Effector memory CD4-positive, alpha-beta T cell (primary cell): ENCODE results near the gene PTPRO.

Experiments
- DNase-seq, 3 donors: peaks; one replicate each; pipeline ENCODE4 v3.0.0-alpha.2; 2020
- H3K27ac ChIP-seq: 2 replicates; pipeline ENCODE4 v1.7.0; 2013; ENCODE audit warnings: mild to moderate bottlenecking, low read length, moderate library complexity; ENCODE audit not compliant: insufficient read depth, poor library complexity, severe bottlenecking
- H3K27me3 ChIP-seq: replicated peaks from 2 replicates; pipeline ENCODE4 v1.7.0; 2013; ENCODE audit warnings: mild to moderate bottlenecking, low read length; ENCODE audit not compliant: insufficient read depth, control insufficient read depth, poor library complexity, severe bottlenecking
- H3K36me3 ChIP-seq: 2 replicates; pipeline ENCODE4 v1.7.0; 2013; ENCODE audit warnings: mild to moderate bottlenecking, low read length, moderate library complexity; ENCODE audit not compliant: control insufficient read depth, insufficient read depth
- H3K4me1 ChIP-seq: 2 replicates; pipeline ENCODE4 v1.7.0; 2013; ENCODE audit warnings: low read length, mild to moderate bottlenecking; ENCODE audit not compliant: control insufficient read depth, insufficient read depth, poor library complexity, severe bottlenecking
- H3K4me3 ChIP-seq: 2 replicates; pipeline ENCODE4 v1.7.0; 2013; ENCODE audit warnings: low read length, low read depth, mild to moderate bottlenecking; ENCODE audit not compliant: insufficient read depth, poor library complexity, severe bottlenecking
- H3K9me3 ChIP-seq: 2 replicates; pipeline ENCODE4 v1.7.0; 2013; ENCODE audit warnings: mild to moderate bottlenecking, low read length, moderate library complexity; ENCODE audit not compliant: control insufficient read depth

The PTPRO gene

DNA sequence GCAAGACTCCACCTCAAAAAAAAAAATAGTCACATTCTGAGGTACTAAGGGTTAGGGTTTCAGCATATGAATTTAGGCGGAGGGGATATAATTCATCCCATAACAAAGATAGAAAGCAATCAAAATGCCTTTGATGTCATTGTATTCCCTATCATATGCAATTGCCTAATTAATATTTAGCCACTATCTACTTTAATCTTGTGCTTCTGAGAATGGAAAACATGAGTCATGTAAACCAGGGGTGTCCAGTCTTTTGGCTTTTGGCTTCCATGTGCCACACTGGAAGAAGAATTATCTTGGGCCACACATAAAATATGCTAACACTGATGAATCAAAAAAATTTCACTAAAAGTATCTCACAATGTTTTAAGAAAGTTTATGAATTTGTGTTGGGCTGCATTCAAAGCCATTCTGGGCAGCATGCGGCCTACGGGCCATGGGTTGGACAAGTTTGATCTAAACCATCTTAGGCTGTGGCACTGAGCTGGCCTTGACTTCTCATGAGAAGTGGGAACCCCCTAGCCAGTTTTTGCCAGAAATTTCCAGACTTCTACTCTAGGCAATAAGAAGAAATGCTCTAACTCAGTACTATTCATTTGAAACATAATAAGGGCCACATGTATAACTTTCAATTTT, 219.8 kb downstream of the PTPRO start:
- Histone ChIP-seq H3K27me3 (no peaks in the 10 kb centered on the region), H3K4me1 (peaks cover 15% of the 10 kb centered on the region), H3K9me3 (no peaks in the 10 kb centered on the region), H3K36me3 (no peaks in the 10 kb centered on the region), H3K27ac (no peak overlapping the region), H3K4me3 (no peak overlapping the region)
- DNase-seq: no peak

DNA sequence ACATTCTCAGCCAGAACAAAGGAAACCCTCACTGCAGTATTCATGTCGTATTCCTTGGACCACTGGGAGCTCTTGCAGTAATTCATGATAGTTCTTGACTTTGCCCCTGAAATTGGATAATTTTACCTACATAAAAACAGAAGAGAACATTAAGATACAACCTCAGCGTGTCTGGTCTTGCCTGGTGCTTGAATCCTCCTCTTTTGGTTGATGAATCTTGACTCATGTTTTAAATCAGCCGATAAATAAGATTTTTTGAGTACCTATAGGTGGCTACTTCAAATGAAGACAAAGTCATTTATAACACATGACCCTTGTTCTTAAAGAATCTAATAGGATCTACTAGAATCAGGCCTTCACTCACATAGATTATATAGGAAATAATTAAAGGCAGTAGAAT, 221.0 kb downstream of the PTPRO start:
- no peak overlapping the region for H3K27ac ChIP-seq
- H3K4me3 ChIP-seq: no peak overlapping the region
- H3K36me3 ChIP-seq: no peaks in the 10 kb centered on the region
- DNase-seq: no peak
- no peaks in the 10 kb centered on the region for H3K27me3 ChIP-seq
- peaks cover 27% of the 10 kb centered on the region for H3K4me1 ChIP-seq
- H3K9me3 ChIP-seq: no peaks in the 10 kb centered on the region

DNA sequence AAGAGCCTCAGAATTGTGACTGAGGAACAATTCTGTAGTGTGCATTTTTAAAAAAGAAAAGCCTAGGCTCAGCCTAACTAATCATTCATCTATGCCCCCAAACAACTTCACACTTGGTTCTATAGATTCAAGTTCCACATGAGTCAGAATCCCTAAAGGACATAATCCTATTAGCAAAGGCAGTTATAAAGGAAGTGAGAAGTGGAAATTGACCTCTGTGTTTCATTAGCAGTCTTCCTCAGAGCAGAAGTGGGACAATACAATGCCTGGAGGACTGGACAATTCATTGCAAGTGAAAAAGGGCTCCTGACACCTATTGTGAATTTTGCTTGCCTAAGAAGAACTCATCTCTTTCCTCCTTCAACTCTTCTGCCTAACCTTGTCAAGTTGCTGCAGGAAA, 222.3 kb downstream of the PTPRO start:
- peaks cover 27% of the 10 kb centered on the region for H3K4me1 ChIP-seq
- DNase-seq: no peak
- H3K27ac ChIP-seq: peak overlapping the region; percentile 54
- H3K27me3 ChIP-seq: no peaks in the 10 kb centered on the region
- H3K4me3 ChIP-seq: no peak overlapping the region
- H3K9me3 ChIP-seq: no peaks in the 10 kb centered on the region
- H3K36me3 ChIP-seq: no peaks in the 10 kb centered on the region

DNA sequence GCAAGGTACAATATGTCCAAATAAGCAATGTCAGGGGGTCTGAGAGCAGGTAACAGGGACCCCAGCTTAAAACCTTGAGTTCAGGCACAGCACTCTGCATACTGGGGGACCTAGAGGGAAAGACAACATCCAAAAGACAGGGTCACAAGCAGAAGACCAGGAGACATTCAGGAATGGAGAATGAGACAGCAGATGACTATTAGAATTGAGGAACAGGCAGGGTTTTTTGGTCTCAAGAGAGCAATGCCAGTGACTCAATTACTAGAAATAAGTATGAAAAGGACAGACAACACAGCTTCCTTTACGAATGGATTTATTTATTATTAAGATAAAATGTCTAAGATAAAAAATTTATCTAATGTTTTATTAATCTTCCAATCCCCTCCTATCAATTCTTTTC, 223.0 kb downstream of the PTPRO start:
- no peak overlapping the region for H3K4me3 ChIP-seq
- no peaks in the 10 kb centered on the region for H3K27me3 ChIP-seq
- H3K27ac ChIP-seq: peak overlapping the region; percentile 54
- no peaks in the 10 kb centered on the region for H3K36me3 ChIP-seq
- DNase-seq: no peak
- H3K9me3 ChIP-seq: no peaks in the 10 kb centered on the region
- H3K4me1 ChIP-seq: peaks cover 27% of the 10 kb centered on the region

DNA sequence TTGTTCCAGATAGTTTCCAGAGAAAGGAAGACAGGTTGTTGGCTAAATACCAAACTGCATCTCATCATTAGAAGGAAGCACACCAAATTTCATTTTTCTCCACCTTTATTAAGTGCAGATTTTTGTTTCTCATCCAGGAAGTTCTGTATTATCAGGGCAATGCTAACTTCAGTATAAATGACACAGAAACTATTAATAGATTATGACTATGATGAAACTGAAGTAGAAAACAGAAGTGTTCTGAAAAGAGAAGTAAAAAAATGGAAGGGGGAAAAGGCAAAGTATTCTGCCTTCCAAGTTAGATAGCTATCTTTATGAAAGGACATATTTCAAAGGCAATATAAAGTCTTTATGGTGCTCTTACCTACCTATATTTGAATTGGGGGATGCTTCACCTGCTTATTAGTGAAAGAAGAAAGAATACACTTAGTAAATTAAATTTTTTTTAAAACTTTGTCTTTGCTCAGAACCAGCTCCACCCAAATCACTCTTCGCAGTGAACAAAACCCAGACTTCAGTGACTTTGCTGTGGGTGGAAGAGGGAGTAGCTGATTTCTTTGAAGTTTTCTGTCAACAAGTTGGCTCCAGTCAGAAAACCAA, 223.9 kb downstream of the PTPRO start:
- Histone ChIP-seq H3K4me3 (no peak overlapping the region), H3K4me1 (peaks cover 27% of the 10 kb centered on the region), H3K9me3 (no peaks in the 10 kb centered on the region), H3K36me3 (no peaks in the 10 kb centered on the region), H3K27ac (peak overlapping the region; percentile 54), H3K27me3 (no peaks in the 10 kb centered on the region)
- DNase-seq: peak in 1 of 3 donors; percentile 12

DNA sequence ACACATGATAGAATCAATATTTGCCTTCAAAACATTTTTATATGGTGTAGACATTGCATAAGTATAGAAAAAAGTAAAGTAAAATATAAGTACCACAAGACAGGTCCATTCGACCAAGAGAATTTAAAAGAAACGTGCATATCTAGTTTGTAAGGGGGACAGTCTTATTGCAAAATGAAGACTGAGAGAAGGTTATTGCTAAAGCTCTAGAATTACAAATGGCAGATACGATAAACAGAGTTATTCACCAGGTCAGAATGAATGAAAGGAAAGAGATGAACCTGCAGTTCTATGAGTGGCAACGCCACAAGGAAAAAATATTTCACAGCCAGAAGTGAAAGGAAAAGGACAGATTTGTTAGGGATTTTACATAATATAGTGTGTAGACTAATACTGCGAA, 224.8 kb downstream of the PTPRO start:
- H3K9me3 ChIP-seq: no peaks in the 10 kb centered on the region
- no peak for DNase-seq
- H3K4me1 ChIP-seq: peaks cover 27% of the 10 kb centered on the region
- H3K27ac ChIP-seq: peak overlapping the region; percentile 54
- H3K27me3 ChIP-seq: no peaks in the 10 kb centered on the region
- no peak overlapping the region for H3K4me3 ChIP-seq
- H3K36me3 ChIP-seq: no peaks in the 10 kb centered on the region

DNA sequence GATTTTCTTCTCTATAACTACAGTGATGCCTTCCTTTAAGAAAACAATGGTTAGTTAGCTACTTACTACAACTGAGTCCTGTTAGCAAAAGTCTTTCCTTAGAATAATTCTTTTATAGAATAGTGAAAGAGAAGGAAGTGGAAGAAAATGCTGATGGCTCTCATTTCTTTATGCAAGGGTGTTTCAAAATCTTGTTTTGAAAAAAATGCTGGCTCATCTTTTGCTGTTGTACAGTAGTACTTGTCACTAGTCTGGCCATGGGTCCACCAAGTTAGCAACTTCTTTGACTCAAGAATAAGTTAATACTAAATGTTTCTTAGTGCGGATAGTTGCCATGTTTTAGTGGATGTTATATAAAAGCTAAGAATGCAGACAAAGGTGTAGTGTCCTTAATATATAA, 225.4 kb downstream of the PTPRO start:
- Histone ChIP-seq H3K4me3 (no peak overlapping the region), H3K9me3 (no peaks in the 10 kb centered on the region), H3K36me3 (no peaks in the 10 kb centered on the region), H3K27ac (peak overlapping the region; percentile 54), H3K27me3 (no peaks in the 10 kb centered on the region), H3K4me1 (peaks cover 27% of the 10 kb centered on the region)
- no peak for DNase-seq

DNA sequence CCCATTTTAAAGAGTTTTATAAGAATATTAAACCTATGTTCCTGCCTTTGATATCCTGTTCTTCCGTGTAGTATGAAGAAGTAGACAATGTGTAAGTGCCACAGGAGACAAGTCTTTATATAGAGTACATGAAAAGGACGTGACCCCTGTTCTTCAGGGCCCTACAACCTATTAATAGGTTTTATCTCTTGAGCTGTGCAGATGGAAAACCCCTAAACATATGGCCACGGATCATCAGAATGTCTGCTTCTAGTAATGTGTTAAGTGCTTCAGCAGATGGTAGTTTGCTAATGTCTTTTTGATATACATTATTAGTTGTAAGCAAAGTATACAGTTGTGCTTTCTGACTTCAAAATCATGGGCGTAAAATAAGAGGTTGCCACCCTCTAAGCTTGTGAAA, 228.5 kb downstream of the PTPRO start:
- H3K27me3 ChIP-seq: no peaks in the 10 kb centered on the region

DNA sequence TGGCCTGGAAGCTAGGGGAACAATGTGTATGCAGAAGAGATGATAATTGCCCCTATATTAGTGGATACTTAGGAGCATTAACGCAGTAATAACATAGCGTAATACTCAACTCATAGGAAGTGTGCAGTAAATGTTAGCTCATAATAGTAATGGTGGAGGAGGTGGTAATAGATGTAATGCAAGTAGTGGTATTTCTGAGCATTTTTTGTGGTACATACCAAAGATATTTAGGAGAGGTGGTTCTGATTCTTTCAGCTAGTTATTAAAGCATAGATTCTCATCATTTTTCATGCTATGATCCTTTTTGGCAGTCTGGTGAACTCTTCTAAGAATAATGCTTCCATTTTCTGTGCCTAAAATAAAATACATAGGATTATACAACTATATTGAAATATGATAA, 233.1 kb downstream of the PTPRO start:
- DNase-seq: no peak
- Histone ChIP-seq H3K4me1 (no peaks in the 10 kb centered on the region), H3K27ac (no peak overlapping the region), H3K27me3 (no peaks in the 10 kb centered on the region), H3K36me3 (no peaks in the 10 kb centered on the region), H3K9me3 (no peaks in the 10 kb centered on the region), H3K4me3 (no peak overlapping the region)

More for the DNA sequence above, 228.5 kb downstream of the PTPRO start:
- no peaks in the 10 kb centered on the region for H3K9me3 ChIP-seq
- H3K4me1 ChIP-seq: peaks cover 17% of the 10 kb centered on the region
- no peak overlapping the region for H3K4me3 ChIP-seq
- no peaks in the 10 kb centered on the region for H3K36me3 ChIP-seq
- H3K27ac ChIP-seq: no peak overlapping the region
- DNase-seq: no peak

DNA sequence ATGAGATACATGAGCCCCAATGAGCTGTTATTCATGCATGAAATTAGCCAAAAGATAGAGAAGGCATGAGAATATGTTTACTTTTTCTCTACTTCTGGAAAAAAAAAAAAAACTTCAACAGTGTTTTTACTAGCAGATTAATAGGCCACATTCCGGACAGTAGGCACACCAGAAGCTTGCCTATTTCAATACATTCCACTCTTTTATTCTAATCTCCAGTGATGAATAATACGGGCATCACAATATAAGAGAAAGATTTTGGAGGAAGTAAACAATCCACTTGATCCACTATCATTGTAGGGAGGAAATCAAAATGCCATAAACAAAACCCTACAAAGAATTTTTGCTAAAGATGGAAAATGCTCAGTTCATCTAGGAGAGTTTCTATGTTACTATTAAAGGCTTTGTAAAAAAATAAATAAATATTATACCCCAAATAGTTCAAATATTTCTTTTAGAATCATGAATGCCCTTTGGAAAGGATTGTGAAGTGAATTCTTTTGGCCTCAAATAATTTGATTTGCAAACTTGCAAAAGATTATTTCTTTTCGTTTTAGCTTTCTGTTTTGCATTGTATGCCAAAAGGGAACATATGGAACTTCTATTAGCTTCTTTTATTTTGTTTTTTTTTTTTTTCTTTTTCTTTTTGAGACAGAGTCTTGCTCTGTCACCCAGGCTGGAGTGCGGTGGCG, 234.2 kb downstream of the PTPRO start:
- DNase-seq: no peak
- Histone ChIP-seq H3K9me3 (no peaks in the 10 kb centered on the region), H3K36me3 (no peaks in the 10 kb centered on the region), H3K27ac (no peak overlapping the region), H3K4me1 (no peaks in the 10 kb centered on the region), H3K4me3 (no peak overlapping the region), H3K27me3 (no peaks in the 10 kb centered on the region)
